Left hindlimb (tissue), 1 donor: Measurements from ENCODE around the gene TOMM7.
"Not testable (repeated sequence)": the region's sequence is repeated elsewhere in the genome, so short reads cannot be mapped to it uniquely, and the experiment has no call there.

Source experiments
- DNase-seq: peaks from one replicate; pipeline ENCODE4 v3.0.0-alpha.2; 2018

Gene TOMM7

DNA sequence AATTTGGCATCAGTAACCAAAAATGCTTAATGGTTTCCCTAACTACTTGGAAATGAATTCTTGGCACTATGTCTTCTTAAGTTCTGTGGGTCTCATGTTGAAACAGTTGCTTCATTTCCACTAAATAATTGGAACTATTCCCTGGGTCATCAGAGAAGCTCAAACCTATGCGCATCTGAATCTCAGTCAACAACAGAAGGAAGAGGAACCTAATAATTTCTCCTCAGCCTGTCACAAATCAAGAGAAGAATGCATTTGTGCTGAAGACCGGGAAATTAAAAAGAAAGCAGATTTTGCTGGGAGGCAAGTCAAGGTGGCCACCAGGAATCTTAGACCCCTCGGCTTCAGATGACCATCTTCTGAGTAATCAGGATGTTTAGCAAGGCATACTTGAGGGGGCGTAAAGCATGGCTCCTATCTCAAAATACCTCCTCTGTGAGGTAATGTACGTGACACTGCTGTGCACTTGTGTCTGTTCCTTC is 41.4 kb downstream of the TOMM7 start:
- no peak for DNase-seq

DNA sequence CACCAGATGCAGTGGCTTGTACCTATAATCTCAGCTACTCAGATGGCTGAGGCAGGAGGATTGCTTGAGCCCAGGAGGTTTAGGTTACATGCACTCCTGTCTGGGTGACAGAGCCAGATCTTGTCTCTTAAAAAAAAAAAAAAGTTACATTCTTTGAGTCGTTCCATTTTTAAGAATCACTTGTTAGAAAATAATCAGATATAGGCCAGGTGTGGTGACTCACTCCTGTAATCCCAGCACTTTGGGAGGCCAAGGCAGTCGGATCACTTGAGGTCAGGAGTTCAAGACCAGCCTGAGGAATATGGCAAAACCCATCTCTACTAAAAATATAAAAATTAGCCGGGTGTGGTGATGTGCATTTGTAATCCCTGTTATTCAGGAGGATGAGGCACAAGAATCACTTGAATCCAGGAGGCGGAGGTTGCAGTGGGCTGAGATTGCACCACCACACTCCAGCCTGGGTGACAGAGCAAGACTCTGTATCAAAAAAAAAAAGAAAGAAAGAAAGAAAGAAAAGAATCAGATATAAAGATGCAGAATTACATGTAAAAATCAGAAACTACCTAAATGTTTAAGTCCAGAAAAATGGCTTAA is 42.8 kb downstream of the TOMM7 start:
- DNase-seq, result not testable (repeated sequence)

- no peak for DNase-seq
These were observed 45.7 kb downstream of the TOMM7 start for GRCh38 chr7:22776964-22777363.

GRCh38 chr7:22772885-22773284 is 49.8 kb downstream of the TOMM7 start:
- no peak for DNase-seq

DNA sequence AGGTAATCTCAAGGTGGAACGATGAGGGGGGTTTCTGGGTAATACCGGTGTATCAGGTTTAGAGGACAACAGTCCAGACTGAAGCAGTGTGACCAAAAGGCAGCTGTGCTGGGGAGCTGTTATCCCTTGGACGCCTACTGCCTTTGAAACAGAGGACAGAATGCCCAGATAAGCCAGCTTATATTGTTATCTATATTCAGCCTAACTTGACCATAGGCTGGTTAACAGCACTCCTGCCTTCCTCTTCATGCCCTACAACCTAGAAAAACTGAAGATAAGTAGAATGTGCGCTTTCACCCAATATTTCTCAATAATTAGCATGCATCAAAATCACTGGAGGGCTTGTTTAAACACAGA is 50.8 kb downstream of the TOMM7 start:
- no peak for DNase-seq

DNA sequence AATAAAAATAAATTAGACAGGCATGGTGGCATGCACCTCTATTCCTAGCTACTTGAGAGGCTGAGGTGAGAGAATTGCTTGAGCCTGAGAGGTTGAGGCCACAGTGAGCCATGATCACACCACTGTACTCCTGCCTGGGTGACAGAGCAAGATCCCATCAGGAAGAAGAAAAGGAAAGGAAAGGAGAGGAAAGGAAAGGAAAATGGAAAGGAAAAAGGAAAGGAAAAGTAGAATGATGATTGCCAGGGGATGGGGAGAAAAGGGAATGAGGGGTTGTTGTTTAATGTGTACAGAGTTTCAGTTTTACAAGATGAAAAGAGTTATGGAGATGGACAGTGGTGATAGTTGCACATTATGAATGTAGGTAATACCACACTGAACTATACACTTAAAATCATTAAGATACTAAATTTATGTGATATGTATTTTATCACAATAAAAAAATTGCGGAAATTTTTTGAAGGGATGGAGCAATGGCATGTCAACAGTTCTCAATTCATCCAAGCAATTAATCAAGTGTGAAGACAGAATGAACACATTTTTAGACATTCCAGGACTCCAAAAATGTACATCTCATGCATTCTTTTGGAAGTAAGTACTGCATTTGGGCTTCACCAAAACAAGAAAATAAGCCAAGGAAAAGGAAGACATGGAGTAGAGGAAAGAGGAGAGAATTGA is 51.3 kb downstream of the TOMM7 start:
- no peak for DNase-seq

GRCh38 chr7:22765609-22766008 is 57.0 kb downstream of the TOMM7 start:
- no peak for DNase-seq
